HEK293 (cell line): ENCODE results near the gene SCAMP3.
A peak's percentile ranks its signal among the peaks of the same experiment; 100 is the strongest.

Experiments
- CTCF ChIA-PET: fragments of 350-600 bp; formaldehyde crosslinking; extraction: SDS; loops from one replicate; lab custom pipeline; 2021; ENCODE audit warnings: antibody characterized with exemption; lab: Yijun Ruan, JAX
- POLR2A ChIA-PET: fragments of 300-600 bp; formaldehyde crosslinking; extraction: SDS; loops from one replicate; lab custom pipeline; 2020; ENCODE audit warnings: antibody characterized with exemption, inconsistent platforms; lab: Yijun Ruan, JAX
- H3K27ac ChIP-seq: fragments of 200-500 bp; sonication (Bioruptor generic); 2 replicates; pipeline ENCODE4 v1.5.1; 2014; ENCODE audit warnings: low read depth, low read length, control low read depth, inconsistent platforms; ENCODE audit errors: extremely low read depth
- H3K36me3 ChIP-seq, 2 experiments: fragments of 200-500 bp in 1 of 2; sonication (Bioruptor generic) in 1 of 2; 1 replicate in 1 of 2; 2 replicates in 1 of 2; pipeline ENCODE4 v1.5.1; 2014 to 2017; ENCODE audit warnings: inconsistent platforms in 2 of 2, low read length in 2 of 2; ENCODE audit not compliant: control insufficient read depth in 2 of 2, insufficient read depth in 1 of 2
- H3K4me1 ChIP-seq: fragments of 200-500 bp; sonication (Bioruptor generic); 2 replicates; pipeline ENCODE4 v1.5.1; 2014; ENCODE audit warnings: mild to moderate bottlenecking, low read length, inconsistent platforms; ENCODE audit not compliant: control insufficient read depth, insufficient read depth
- H3K4me3 ChIP-seq: 2 replicates; pipeline ENCODE4 v1.5.1; 2011; ENCODE audit warnings: low read depth, mild to moderate bottlenecking, control low read depth, low read length, moderate library complexity
- H3K9me3 ChIP-seq: fragments of 200-500 bp; sonication (Bioruptor generic); 2 replicates; pipeline ENCODE4 v1.5.1; 2014; ENCODE audit warnings: low read depth, low read length, inconsistent platforms; ENCODE audit not compliant: control insufficient read depth, insufficient read depth
- GLIS1 ChIP-seq: fragments of 450-650 bp; formaldehyde crosslinking; IDR thresholded peaks from 2 replicates; pipeline ENCODE4 v1.5.1; 2016; ENCODE audit warnings: missing biosample characterization, missing genetic modification characterization
- RBAK ChIP-seq: fragments of 450-650 bp; formaldehyde crosslinking; IDR thresholded peaks from 2 replicates; pipeline ENCODE4 v1.5.1; 2016; ENCODE audit warnings: missing biosample characterization, missing genetic modification characterization
- SP2 ChIP-seq: fragments of 450-650 bp; formaldehyde crosslinking; IDR thresholded peaks from 2 replicates; pipeline ENCODE4 v1.5.1; 2016; ENCODE audit warnings: missing biosample characterization, missing genetic modification characterization
- SP7 ChIP-seq: fragments of 450-650 bp; formaldehyde crosslinking; IDR thresholded peaks from 2 replicates; pipeline ENCODE4 v1.5.1; 2016; ENCODE audit warnings: missing biosample characterization, missing genetic modification characterization
- ZBTB20 ChIP-seq: fragments of 450-650 bp; formaldehyde crosslinking; IDR thresholded peaks from 2 replicates; pipeline ENCODE4 v1.5.1; 2016; ENCODE audit warnings: missing biosample characterization, missing genetic modification characterization
- ZNF114 ChIP-seq: fragments of 450-650 bp; formaldehyde crosslinking; IDR thresholded peaks from 2 replicates; pipeline ENCODE4 v1.5.0; 2017; ENCODE audit warnings: missing biosample characterization, missing genetic modification characterization
- ZNF146 ChIP-seq: fragments of 450-650 bp; formaldehyde crosslinking; IDR thresholded peaks from 2 replicates; pipeline ENCODE4 v1.5.1; 2016; ENCODE audit warnings: missing biosample characterization, missing genetic modification characterization
- ZNF175 ChIP-seq: fragments of 450-650 bp; formaldehyde crosslinking; IDR thresholded peaks from 2 replicates; pipeline ENCODE4 v1.5.1; 2016; ENCODE audit warnings: missing biosample characterization, missing genetic modification characterization
- ZNF24 ChIP-seq: fragments of 450-650 bp; formaldehyde crosslinking; IDR thresholded peaks from 2 replicates; pipeline ENCODE4 v1.5.1; 2016; ENCODE audit warnings: missing biosample characterization, missing genetic modification characterization
- ZNF248 ChIP-seq: fragments of 450-650 bp; formaldehyde crosslinking; IDR thresholded peaks from 2 replicates; pipeline ENCODE4 v1.5.1; 2017; ENCODE audit warnings: missing biosample characterization, missing genetic modification characterization
- ZNF416 ChIP-seq: fragments of 450-650 bp; formaldehyde crosslinking; IDR thresholded peaks from 2 replicates; pipeline ENCODE4 v1.5.1; 2016; ENCODE audit warnings: missing biosample characterization, missing genetic modification characterization
- ZNF473 ChIP-seq: fragments of 450-650 bp; formaldehyde crosslinking; IDR thresholded peaks from 2 replicates; pipeline ENCODE4 v1.5.1; 2017; ENCODE audit warnings: missing biosample characterization, missing genetic modification characterization
- ZNF596 ChIP-seq: fragments of 450-650 bp; IDR thresholded peaks from 2 replicates; pipeline ENCODE4 v1.5.0; 2018; ENCODE audit warnings: missing biosample characterization, mild to moderate bottlenecking, missing genetic modification characterization, moderate library complexity
- ZNF610 ChIP-seq: fragments of 450-650 bp; formaldehyde crosslinking; IDR thresholded peaks from 2 replicates; pipeline ENCODE4 v1.5.1; 2016; ENCODE audit warnings: missing biosample characterization, missing genetic modification characterization, borderline replicate concordance
- ZNF623 ChIP-seq: fragments of 450-650 bp; formaldehyde crosslinking; IDR thresholded peaks from 2 replicates; pipeline ENCODE4 v1.5.1; 2016; ENCODE audit warnings: missing biosample characterization, missing genetic modification characterization
- ZNF785 ChIP-seq: fragments of 450-650 bp; formaldehyde crosslinking; IDR thresholded peaks from 2 replicates; pipeline ENCODE4 v1.5.1; 2016; ENCODE audit warnings: missing biosample characterization, missing genetic modification characterization
- ZNF791 ChIP-seq: fragments of 450-650 bp; formaldehyde crosslinking; IDR thresholded peaks from 2 replicates; pipeline ENCODE4 v1.5.1; 2016; ENCODE audit warnings: missing biosample characterization, missing genetic modification characterization
- ZNF830 ChIP-seq: fragments of 450-650 bp; IDR thresholded peaks from 2 replicates; pipeline ENCODE4 v1.5.0; 2018; ENCODE audit warnings: missing biosample characterization, missing genetic modification characterization, low read depth, mild to moderate bottlenecking, moderate library complexity
- TF ChIP-seq, protein P1 (sequence below): fragments of 450-650 bp; formaldehyde crosslinking; IDR thresholded peaks from 2 replicates; pipeline ENCODE4 v1.5.1; 2016; ENCODE audit warnings: missing biosample characterization, missing genetic modification characterization
- TF ChIP-seq, protein P2 (sequence below): fragments of 450-650 bp; formaldehyde crosslinking; IDR thresholded peaks from 2 replicates; pipeline ENCODE4 v1.5.0; 2017; ENCODE audit warnings: missing biosample characterization, missing genetic modification characterization, borderline replicate concordance
- TF ChIP-seq, protein P3 (sequence below): fragments of 450-650 bp; formaldehyde crosslinking; IDR thresholded peaks from 2 replicates; pipeline ENCODE4 v1.5.1; 2016; ENCODE audit warnings: missing biosample characterization, missing genetic modification characterization, borderline replicate concordance
- TF ChIP-seq, protein P4 (sequence below): fragments of 450-650 bp; formaldehyde crosslinking; IDR thresholded peaks from 2 replicates; pipeline ENCODE4 v1.5.1; 2017; ENCODE audit warnings: missing biosample characterization, missing genetic modification characterization
- TF ChIP-seq, protein P5 (sequence below): fragments of 450-650 bp; formaldehyde crosslinking; IDR thresholded peaks from 2 replicates; pipeline ENCODE4 v1.5.1; 2016; ENCODE audit warnings: missing biosample characterization, missing genetic modification characterization
- TF ChIP-seq, protein P6 (sequence below): fragments of 450-650 bp; formaldehyde crosslinking; IDR thresholded peaks from 2 replicates; pipeline ENCODE4 v1.5.1; 2016; ENCODE audit warnings: missing biosample characterization, missing genetic modification characterization

The SCAMP3 gene

DNA sequence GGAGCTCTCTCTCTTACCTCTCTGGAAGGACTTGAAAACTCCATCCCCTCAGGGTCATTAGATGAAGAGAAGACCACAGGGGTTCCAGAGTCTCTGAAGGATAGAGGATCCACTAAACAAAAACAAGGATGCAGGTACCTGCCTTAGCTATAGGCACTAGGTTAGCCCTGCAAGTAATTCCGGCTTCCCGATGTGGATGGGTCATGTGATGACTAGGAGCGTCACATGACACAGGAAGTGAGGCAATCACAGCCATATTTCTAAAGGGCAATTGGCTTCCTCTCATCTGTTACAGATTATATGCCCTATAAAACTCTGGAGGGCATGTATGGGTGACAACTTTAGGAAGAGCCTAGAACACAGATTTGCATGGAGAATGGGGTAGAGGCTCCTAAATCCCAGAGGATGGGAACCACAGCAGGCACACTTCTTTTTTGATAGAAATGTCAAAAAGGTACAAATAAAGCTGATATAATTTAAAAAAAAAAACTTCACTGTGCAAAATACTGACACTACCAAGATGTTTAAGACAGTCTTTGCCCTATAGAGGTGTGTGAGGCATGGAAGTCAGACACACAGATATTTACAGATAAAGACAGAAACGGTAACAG, 21.0 kb downstream of the SCAMP3 start:
- Histone ChIP-seq H3K9me3 (no peaks in the 10 kb centered on the region), H3K4me3 (peak overlapping the region; percentile 41), H3K36me3 (peaks cover 0 to 31% of the 10 kb centered on the region in 2 experiments; a peak in 2 of 3 replicates), H3K4me1 (peaks cover 5% of the 10 kb centered on the region; the same call in 1 of the 2 replicates), H3K27ac (no peak overlapping the region)
- ChIA-PET POLR2A (interaction anchor here (0.6 to 1.6 kb wide), 7 partner anchors 14 to 82 kb away, joined by 3 to 6 read pairs (median 3); partner anchors contain the start of genes CLK2 and KRTCAP2), CTCF (interaction anchor here (1.2 to 2.1 kb wide), 4 partner anchors 9 to 34 kb away, joined by 4 to 15 read pairs (median 5); no protein-coding TSS in a partner anchor)
- no peak for TF ChIP-seq ZNF785
- TF ChIP-seq GLIS1 (tag by site-specific recombination): no peak
- TF ChIP-seq, protein P1, sequence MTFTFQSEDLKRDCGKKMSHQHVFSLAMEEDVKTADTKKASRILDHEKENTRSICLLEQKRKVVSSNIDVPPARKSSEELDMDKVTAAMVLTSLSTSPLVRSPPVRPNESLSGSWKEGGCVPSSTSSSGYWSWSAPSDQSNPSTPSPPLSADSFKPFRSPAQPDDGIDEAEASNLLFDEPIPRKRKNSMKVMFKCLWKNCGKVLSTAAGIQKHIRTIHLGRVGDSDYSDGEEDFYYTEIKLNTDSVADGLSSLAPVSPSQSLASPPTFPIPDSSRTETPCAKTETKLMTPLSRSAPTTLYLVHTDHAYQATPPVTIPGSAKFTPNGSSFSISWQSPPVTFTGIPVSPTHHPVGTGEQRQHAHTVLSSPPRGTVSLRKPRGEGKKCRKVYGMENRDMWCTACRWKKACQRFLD: no peak
- TF ChIP-seq, protein P2, sequence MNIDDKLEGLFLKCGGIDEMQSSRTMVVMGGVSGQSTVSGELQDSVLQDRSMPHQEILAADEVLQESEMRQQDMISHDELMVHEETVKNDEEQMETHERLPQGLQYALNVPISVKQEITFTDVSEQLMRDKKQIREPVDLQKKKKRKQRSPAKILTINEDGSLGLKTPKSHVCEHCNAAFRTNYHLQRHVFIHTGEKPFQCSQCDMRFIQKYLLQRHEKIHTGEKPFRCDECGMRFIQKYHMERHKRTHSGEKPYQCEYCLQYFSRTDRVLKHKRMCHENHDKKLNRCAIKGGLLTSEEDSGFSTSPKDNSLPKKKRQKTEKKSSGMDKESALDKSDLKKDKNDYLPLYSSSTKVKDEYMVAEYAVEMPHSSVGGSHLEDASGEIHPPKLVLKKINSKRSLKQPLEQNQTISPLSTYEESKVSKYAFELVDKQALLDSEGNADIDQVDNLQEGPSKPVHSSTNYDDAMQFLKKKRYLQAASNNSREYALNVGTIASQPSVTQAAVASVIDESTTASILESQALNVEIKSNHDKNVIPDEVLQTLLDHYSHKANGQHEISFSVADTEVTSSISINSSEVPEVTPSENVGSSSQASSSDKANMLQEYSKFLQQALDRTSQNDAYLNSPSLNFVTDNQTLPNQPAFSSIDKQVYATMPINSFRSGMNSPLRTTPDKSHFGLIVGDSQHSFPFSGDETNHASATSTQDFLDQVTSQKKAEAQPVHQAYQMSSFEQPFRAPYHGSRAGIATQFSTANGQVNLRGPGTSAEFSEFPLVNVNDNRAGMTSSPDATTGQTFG (tag by site-specific recombination): no peak
- TF ChIP-seq ZNF175 (tag by site-specific recombination): no peak
- no peak for TF ChIP-seq RBAK (tag by site-specific recombination)
- no peak for TF ChIP-seq ZNF623 (tag by site-specific recombination)
- TF ChIP-seq, protein P3, sequence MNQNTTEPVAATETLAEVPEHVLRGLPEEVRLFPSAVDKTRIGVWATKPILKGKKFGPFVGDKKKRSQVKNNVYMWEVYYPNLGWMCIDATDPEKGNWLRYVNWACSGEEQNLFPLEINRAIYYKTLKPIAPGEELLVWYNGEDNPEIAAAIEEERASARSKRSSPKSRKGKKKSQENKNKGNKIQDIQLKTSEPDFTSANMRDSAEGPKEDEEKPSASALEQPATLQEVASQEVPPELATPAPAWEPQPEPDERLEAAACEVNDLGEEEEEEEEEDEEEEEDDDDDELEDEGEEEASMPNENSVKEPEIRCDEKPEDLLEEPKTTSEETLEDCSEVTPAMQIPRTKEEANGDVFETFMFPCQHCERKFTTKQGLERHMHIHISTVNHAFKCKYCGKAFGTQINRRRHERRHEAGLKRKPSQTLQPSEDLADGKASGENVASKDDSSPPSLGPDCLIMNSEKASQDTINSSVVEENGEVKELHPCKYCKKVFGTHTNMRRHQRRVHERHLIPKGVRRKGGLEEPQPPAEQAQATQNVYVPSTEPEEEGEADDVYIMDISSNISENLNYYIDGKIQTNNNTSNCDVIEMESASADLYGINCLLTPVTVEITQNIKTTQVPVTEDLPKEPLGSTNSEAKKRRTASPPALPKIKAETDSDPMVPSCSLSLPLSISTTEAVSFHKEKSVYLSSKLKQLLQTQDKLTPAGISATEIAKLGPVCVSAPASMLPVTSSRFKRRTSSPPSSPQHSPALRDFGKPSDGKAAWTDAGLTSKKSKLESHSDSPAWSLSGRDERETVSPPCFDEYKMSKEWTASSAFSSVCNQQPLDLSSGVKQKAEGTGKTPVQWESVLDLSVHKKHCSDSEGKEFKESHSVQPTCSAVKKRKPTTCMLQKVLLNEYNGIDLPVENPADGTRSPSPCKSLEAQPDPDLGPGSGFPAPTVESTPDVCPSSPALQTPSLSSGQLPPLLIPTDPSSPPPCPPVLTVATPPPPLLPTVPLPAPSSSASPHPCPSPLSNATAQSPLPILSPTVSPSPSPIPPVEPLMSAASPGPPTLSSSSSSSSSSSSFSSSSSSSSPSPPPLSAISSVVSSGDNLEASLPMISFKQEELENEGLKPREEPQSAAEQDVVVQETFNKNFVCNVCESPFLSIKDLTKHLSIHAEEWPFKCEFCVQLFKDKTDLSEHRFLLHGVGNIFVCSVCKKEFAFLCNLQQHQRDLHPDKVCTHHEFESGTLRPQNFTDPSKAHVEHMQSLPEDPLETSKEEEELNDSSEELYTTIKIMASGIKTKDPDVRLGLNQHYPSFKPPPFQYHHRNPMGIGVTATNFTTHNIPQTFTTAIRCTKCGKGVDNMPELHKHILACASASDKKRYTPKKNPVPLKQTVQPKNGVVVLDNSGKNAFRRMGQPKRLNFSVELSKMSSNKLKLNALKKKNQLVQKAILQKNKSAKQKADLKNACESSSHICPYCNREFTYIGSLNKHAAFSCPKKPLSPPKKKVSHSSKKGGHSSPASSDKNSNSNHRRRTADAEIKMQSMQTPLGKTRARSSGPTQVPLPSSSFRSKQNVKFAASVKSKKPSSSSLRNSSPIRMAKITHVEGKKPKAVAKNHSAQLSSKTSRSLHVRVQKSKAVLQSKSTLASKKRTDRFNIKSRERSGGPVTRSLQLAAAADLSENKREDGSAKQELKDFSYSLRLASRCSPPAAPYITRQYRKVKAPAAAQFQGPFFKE: no peak
- no peak for TF ChIP-seq ZNF610 (tag by site-specific recombination)
- TF ChIP-seq SP2 (tag by site-specific recombination): no peak
- TF ChIP-seq ZBTB20 (tag by site-specific recombination): no peak
- no peak for TF ChIP-seq ZNF416
- TF ChIP-seq ZNF24 (tag by site-specific recombination): peak; percentile 97
- no peak for TF ChIP-seq ZNF830 (tag by site-specific recombination)
- TF ChIP-seq, protein P4, sequence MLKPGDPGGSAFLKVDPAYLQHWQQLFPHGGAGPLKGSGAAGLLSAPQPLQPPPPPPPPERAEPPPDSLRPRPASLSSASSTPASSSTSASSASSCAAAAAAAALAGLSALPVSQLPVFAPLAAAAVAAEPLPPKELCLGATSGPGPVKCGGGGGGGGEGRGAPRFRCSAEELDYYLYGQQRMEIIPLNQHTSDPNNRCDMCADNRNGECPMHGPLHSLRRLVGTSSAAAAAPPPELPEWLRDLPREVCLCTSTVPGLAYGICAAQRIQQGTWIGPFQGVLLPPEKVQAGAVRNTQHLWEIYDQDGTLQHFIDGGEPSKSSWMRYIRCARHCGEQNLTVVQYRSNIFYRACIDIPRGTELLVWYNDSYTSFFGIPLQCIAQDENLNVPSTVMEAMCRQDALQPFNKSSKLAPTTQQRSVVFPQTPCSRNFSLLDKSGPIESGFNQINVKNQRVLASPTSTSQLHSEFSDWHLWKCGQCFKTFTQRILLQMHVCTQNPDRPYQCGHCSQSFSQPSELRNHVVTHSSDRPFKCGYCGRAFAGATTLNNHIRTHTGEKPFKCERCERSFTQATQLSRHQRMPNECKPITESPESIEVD (tag by site-specific recombination): no peak
- TF ChIP-seq ZNF248 (tag by site-specific recombination): no peak
- TF ChIP-seq ZNF791 (tag by site-specific recombination): no peak
- TF ChIP-seq, protein P5, sequence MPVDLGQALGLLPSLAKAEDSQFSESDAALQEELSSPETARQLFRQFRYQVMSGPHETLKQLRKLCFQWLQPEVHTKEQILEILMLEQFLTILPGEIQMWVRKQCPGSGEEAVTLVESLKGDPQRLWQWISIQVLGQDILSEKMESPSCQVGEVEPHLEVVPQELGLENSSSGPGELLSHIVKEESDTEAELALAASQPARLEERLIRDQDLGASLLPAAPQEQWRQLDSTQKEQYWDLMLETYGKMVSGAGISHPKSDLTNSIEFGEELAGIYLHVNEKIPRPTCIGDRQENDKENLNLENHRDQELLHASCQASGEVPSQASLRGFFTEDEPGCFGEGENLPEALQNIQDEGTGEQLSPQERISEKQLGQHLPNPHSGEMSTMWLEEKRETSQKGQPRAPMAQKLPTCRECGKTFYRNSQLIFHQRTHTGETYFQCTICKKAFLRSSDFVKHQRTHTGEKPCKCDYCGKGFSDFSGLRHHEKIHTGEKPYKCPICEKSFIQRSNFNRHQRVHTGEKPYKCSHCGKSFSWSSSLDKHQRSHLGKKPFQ (tag by site-specific recombination): no peak
- no peak for TF ChIP-seq ZNF473 (tag by site-specific recombination)
- TF ChIP-seq, protein P6, sequence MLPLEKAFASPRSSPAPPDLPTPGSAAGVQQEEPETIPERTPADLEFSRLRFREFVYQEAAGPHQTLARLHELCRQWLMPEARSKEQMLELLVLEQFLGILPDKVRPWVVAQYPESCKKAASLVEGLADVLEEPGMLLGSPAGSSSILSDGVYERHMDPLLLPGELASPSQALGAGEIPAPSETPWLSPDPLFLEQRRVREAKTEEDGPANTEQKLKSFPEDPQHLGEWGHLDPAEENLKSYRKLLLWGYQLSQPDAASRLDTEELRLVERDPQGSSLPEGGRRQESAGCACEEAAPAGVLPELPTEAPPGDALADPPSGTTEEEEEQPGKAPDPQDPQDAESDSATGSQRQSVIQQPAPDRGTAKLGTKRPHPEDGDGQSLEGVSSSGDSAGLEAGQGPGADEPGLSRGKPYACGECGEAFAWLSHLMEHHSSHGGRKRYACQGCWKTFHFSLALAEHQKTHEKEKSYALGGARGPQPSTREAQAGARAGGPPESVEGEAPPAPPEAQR (tag by site-specific recombination): no peak
- TF ChIP-seq ZNF596: no peak
- TF ChIP-seq ZNF146 (tag by site-specific recombination): no peak
- TF ChIP-seq SP7 (tag by site-specific recombination): peak; percentile 67
- TF ChIP-seq ZNF114 (tag by site-specific recombination): no peak
